Kidney glomerular epithelial cell (primary cell): ENCODE results near the gene FFAR3.
"Not testable (repeated sequence)": the region's sequence is repeated elsewhere in the genome, so short reads cannot be mapped to it uniquely, and the experiment has no call there.

Experiments used
- DNase-seq: peaks from one replicate; lab custom pipeline; 2025; lab: John Stamatoyannopoulos, UW

FFAR3 gene

DNA sequence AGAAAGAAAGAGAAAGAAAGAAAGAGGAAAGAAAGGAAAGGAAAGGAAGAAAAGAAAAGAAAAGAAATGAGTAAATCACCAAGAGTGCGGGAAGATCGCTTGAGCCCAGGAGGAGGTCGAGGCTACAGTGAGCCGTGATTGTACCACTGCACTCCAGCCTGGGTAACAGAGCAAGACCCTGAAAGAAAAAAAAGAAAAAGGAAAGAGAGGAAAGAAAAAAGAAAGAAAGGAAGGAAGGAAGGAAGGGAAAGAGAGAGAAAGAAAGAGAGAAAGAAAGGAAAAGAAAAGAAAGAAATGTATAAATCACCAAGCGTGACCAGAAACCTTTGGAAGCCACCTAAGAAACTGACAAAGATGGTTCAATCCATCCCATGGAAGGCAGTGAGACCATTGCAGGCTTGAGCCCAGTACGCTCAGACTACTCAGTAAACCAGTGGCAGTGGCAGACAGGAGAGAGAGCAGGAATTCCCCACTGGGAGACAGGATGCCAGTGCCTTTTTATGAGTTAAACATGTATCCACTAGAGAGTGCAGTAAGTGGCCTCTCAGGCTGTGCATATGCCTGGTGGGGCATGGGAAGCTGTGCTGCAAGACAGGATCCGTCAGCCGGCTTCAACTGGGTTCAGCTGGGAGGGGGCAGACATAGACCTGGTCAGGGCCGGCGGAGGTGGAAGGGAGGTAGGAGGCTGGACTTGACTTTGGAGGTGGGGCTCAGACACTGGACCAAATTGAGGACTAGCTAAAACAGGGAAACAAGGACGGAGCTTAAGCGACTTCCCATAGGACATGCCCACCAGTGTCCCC is 17.4 kb downstream of the FFAR3 start:
- DNase-seq: no peak

DNA sequence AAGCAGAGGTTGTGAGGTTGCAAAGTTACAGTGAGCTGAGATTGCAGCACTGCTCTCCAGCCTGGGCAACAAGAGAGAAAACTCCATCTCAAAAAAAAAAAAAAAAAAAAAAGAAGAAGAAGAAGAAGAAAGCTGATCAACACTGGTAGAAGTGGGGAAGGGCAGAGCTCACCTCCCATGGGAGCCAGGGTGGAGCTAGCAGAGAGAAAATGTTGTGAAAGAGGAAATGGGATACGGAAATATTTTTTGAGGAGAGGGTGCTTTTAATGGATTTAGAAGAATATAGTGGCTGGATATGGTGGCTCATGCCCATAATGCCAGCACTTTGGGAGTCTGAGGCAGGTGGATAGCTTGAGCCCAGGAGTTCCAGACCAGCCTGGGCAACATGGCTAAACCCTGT is 19.4 kb downstream of the FFAR3 start:
- no peak for DNase-seq

GRCh38 chr19:35378356-35378755 is 20.1 kb downstream of the FFAR3 start:
- DNase-seq: no peak

DNA sequence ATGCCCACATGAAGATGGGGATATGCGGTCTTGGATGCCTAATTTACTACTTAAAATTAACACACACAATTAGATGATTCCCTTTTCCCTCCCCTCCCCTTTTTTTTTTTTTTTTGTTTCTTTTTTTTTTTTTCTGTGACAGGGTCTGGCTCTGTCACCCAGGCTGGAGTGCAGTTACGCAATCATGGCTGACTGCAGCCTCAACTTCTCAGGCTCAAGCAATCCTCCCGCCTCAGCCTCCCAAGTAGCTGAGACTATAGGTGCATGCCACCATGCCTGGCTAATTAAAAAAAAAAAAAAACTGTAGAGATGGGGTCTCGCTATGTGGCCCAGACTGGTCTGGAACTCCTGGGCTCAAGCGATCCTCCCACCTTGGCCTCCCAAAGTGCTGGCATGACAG is 21.3 kb downstream of the FFAR3 start:
- not testable (repeated sequence) for DNase-seq

DNA sequence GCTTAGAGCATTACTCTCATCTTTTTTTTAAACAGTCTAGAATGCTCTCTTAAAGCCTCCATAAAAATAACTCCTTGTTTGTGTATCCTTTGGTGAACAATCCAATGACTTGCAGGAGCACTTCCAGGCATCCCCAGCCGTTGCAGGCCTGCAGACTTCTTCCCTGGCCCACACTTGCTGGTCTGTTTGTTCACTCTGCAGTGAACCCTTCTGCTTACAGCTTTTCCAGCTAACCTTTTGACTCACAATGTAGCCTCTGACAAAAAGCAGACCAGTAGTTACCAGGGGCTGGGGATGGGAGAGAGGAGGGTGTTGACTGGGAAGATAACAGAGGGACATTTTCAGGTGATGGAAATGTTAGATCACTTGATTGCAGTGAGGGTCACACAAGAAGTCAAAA is 21.7 kb downstream of the FFAR3 start:
- DNase-seq: no peak

GRCh38 chr19:35380450-35381124 is 22.3 kb downstream of the FFAR3 start:
- no peak for DNase-seq

- DNase-seq: no peak
Observed at GRCh38 chr19:35381318-35381717, 23.1 kb downstream of the FFAR3 start.

GRCh38 chr19:35381926-35382325 is 23.7 kb downstream of the FFAR3 start:
- no peak for DNase-seq

DNA sequence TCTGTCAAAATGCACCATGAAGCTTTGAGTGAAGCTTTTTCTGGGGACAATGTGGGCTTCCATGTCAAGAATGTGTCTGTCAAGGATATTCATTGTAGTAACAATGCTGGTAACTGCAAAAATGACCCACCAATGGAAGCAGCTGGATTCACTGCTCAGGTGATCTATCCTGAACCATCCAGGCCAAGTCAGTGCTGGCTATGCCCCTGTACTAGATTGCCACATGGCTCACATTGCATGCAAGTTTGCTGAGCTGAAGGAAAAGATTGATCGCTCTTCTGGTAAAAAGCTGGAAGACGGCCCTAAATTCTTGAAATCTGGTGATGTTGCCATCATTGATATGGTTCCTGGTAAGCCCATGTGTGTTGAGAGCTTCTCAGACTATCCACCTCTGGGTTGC is 25.3 kb downstream of the FFAR3 start:
- DNase-seq: no peak

- DNase-seq: no peak
Observed at GRCh38 chr19:35388277-35389054, 30.2 kb downstream of the FFAR3 start.

DNA sequence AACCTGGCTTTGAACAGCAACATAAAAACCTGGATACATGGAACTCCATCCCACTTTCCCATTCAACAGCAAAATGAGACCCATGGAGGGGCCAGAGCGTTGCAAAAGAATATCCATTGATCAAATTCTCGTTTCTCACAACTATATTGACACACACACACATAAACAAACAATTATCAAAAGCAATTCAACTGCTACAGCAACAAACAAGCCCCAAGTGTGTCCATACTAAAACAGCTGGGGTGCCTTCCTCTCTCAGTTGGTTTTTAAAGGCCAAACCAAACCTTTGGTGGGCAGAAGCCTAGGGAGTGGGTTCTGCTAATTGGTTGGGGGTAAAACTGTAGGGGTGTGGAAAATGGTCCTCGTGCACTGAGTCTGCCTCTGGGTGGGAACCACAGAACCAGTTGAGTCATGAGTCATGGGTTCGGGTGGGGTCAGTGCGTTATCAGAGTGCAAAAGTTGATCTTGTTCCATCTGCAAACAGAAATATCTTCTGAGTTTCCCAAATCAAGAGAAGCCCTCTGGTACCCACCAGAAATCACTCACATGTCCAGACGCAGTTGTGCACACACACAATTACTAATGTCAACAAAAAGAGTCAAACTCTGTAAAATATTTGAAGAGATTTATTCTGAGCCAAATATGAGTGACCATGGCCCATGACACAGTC is 31.1 kb downstream of the FFAR3 start:
- DNase-seq: no peak

DNA sequence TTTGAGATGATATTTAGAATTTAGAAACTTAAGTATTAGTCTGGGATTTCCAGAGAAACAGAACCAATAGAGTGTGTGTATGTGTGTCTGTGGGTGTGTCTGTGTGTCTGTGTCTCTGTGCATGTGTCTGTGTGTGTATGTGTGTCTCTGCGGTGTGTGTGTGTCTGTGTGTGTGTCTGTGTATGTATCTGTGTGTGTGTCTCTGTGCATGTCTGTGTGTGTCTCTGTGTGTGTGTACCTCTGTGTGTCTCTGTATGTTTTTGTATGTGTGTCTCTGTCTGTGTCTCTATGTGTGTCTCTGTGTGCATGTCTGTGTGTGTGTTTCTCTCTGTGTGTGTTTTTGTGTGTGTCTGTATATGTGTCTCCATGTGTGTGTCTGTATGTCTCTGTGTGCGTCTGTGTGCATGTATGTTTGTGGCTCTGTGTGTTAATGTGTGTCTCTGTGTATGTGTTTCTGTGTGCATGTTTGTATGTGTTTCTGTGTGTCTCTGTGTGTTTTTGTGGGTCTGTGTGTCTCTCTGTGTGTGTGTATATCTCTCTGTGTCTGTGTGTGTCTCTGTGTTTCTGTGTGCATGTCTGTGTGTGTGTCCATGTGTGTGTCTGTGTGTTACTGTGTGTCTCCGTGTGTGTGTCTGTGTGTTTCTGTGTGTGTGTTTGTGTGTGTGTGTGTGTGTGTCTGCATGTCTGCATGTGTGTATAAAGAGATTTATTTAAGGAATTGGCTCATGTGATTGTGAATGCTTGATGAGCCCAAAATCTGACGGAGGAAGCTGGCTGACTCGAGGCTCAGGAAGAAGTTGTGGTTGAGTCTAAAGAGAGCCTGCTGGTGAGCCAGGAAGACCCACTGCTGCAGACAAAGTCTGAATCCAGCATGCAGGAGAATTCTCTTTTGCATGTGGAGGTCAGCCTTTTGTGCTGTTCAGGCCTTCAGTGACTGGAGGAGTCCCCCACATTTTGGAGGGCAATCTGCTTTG is 34.8 kb downstream of the FFAR3 start:
- DNase-seq: no peak

- DNase-seq: no peak
Observed at GRCh38 chr19:35395382-35396199, 37.3 kb downstream of the FFAR3 start.

DNA sequence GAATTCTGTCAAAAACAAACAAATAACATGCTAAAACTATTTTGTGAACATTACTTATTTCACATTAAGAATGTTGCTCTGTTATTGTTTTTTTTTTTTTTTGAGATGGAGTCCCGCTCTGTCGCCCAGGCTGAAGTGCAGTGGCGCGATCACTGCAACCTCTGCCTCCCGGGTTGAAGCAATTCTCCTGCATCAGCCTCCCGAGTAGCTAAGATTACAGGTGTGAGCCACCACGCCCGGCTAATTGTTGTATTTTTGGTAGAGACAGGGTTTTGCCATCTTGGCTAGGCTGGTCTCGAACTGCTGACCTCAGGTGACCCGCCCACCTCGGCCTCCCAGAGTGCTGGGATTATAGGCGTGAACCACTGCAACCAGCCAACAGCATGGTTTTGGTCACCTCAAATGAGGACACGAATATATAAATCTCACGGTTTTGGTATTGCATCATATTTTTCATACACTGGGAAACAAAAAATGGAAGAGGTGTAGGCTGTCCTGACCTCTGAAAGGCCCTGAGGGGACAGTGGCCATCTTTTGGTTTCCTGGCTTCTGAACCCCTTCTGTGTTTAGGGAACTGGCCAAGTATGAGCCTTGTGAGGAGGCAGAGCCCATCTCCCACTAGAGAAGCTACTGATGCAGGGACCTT is 38.1 kb downstream of the FFAR3 start:
- DNase-seq: no peak

- no peak for DNase-seq
Observed at GRCh38 chr19:35397064-35397463, 38.8 kb downstream of the FFAR3 start.

- DNase-seq: no peak
Observed at GRCh38 chr19:35398570-35398969, 40.3 kb downstream of the FFAR3 start.

DNA sequence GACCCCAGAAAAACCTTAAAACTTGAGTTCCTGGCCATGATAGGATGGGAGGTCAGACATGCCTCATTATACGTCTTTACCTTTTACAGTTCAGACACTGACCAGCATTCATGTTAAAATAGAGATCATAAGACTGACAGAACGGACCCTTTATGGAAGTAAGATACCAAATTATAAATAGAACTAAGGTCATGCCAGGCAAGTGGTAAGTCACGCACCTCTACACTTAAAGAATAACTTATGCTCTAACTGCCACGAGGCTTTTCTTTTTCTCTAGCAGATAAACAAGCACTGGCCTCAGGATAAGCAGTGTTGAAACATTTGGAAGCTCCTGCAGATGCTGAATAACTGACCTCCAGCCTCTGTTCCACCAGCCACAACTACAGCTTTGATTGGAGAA is 41.0 kb downstream of the FFAR3 start:
- no peak for DNase-seq

- DNase-seq: no peak
Observed at GRCh38 chr19:35399948-35400772, 41.9 kb downstream of the FFAR3 start.

GRCh38 chr19:35400773-35401100 is 42.5 kb downstream of the FFAR3 start:
- no peak for DNase-seq
